Breast epithelium (tissue), 3 donors: ENCODE measurements around the gene CPEB3.

ENCODE experiments used
- POLR2A ChIP-seq: fragments of 450-650 bp; IDR thresholded peaks from one replicate; pipeline ENCODE4 v1.6.1; 2016; ENCODE audit warnings: antibody characterized with exemption, mild to moderate bottlenecking, moderate library complexity
- POLR2AphosphoS5 ChIP-seq, 3 donors: sonication (generic); formaldehyde crosslinking; IDR thresholded peaks; one replicate each; pipeline ENCODE4 v1.6.1; 2017; ENCODE audit warnings: antibody characterized with exemption in 3 of 3
- TF ChIP-seq, protein P1 (sequence below), 3 donors: fragments of 450-650 bp; IDR thresholded peaks; one replicate each; pipeline ENCODE4 v1.5.1; 2016 to 2017; ENCODE audit warnings: antibody characterized with exemption in 3 of 3, mild to moderate bottlenecking in 3 of 3, moderate library complexity in 3 of 3

DNA sequence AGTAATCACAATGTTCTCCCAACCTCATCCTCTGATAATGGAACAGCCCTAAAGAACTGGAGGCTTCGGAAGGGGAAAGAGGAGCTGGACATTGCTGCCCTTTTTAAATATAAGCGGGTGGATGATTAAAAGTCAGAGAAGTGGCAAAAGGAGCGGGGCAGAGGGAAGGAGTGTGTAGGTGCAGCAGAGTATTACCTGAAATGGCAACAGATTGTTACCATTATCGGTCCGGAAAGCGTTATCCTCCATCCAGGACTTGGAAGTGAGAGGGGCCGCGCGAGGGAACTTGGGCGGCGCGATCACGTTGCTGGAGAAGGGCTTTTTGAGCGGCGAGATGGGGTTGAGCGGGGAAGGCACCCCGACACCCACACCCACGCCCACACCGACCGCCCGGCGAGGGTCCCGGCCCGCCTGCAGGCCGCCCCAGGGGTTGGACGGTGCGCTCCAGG lies 51.7 kb downstream of the CPEB3 start:
- TF ChIP-seq, protein P1, sequence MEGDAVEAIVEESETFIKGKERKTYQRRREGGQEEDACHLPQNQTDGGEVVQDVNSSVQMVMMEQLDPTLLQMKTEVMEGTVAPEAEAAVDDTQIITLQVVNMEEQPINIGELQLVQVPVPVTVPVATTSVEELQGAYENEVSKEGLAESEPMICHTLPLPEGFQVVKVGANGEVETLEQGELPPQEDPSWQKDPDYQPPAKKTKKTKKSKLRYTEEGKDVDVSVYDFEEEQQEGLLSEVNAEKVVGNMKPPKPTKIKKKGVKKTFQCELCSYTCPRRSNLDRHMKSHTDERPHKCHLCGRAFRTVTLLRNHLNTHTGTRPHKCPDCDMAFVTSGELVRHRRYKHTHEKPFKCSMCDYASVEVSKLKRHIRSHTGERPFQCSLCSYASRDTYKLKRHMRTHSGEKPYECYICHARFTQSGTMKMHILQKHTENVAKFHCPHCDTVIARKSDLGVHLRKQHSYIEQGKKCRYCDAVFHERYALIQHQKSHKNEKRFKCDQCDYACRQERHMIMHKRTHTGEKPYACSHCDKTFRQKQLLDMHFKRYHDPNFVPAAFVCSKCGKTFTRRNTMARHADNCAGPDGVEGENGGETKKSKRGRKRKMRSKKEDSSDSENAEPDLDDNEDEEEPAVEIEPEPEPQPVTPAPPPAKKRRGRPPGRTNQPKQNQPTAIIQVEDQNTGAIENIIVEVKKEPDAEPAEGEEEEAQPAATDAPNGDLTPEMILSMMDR (IDR thresholded peaks at IDR 0.05), result no peak
- TF ChIP-seq POLR2A (no peak), POLR2AphosphoS5 (IDR thresholded peaks at IDR 0.05) (no peak)
